Skin of body (tissue), 2 donors: Measurements from ENCODE around the gene OTOG. TPM values are rescaled to one million over a fixed set of nuclear protein-coding genes. Genes with fewer than 3 reads are reported as not detected.

ENCODE experiments used
- DNase-seq: peaks from one replicate; lab custom pipeline; 2025; lab: John Stamatoyannopoulos, UW
- total RNA-seq: library from RNA; depleted of rRNA; stranded (reverse); fragments of >200 nt; gene quantifications from one replicate; pipeline ENCODE4 v1.2.3, GENCODE V29; 2014

The OTOG gene
- total RNA-seq, 1 donor from 2014 or later = under 0.01 TPM

DNA sequence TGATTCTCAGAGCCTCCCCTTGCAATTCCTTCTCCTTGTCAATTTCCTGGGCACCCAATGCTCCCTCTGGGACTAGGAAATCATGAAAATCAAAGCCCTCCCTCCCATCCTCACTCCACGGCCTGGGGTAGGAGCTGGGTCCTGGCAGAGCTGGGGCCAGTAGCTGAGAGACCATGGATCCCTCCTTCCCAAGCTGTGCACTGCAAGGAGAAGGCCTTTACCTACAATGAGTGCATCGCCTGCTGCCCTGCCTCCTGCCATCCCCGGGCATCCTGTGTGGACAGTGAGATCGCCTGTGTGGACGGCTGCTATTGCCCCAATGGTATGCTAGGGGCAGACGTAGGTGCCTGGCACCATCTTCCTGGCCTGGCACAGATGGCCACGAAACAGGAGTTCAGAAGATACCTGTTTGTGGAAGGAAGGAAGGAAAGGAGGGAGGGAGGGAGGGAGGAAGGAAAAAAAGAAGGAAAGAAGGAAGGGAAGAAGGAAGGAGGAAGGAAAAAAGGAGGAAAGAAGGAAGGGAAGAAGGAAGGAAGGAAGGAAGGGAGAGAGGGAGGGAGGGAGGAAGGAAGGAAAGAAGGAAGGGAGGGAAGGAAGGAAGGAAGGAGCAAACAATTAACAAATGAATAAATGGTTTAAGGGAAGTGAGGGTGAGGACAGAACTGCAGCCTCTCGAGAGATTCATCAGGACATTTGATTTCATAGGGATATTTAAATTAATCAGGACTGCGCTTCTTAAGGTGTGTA is 12.5 kb downstream of the OTOG start:
- DNase-seq = no peak

- DNase-seq = no peak
Observed at GRCh38 chr11:17560281-17561110, 13.4 kb downstream of the OTOG start.

- no peak for DNase-seq
Observed at GRCh38 chr11:17561111-17561415, 14.0 kb downstream of the OTOG start.

DNA sequence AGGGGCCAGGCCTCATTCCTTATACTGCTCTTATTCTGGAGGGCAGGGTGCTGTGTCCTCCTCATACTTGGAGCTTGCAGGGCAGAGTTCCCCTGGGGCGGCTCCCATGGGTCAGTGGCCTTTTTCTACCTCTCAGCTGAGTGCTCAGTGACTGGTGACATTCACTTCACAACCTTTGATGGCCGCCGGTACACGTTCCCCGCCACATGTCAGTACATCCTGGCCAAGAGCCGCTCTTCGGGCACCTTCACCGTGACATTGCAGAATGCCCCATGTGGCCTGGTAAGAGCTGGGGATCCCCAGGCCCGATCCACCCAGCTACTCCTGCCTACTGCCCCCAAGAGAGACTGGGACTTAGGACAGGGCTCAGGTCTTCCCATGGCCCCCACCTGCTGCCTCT is 14.5 kb downstream of the OTOG start:
- DNase-seq = no peak

DNA sequence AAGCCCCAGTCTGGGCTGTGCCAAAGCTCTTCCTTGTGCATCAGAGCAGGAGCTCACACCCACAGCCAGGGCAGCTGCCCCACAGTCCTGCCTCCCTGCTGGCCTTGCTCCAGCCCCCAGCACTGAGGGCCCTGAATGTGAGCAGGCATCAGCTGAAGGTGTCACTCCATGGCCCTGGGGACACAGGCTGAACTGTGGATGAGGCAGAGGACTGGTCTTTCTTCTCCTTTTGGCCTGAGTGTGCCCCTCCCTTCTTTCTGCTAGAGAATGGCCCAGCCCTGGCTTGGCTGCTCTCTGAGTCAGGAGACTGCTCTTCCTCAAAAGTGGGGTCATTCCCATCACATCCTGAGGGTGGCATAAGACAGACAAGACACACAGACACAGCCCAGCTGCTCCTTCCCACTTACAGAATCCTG is 16.2 kb downstream of the OTOG start:
- no peak for DNase-seq

- DNase-seq = no peak
Observed at GRCh38 chr11:17563961-17564686, 17.1 kb downstream of the OTOG start.

DNA sequence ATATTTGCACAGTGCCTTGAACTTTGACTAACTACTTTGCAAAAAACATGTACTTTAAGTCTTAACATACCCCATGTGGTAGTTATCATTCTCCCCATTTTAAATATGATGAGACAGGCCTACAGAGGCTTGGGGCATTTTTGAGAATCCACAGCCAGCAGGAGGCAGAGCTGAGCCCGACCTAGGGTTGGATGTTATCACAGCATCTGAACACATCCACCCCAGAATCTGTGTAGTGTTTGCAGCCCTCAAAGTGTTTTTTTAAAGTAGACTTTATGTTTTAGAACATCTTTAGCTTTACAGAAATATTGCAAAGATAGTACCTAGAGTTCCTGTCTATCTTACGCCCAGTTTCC is 17.6 kb downstream of the OTOG start:
- no peak for DNase-seq

DNA sequence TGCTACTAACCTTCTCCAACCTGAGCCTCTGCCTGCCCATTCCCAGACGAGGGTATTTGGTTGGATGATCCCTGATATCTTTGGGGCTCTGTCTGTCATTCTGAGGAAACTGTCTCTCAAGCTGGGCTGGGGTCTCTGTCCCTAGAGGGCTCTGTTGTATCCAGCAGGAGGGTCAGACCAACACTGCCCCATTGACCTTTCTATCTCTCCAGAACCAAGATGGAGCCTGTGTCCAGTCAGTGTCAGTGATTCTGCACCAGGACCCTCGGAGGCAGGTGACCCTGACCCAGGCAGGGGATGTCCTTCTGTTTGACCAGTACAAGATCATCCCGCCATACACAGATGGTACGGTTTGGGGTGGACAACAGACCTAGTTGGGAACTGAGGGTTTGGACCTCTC is 21.9 kb downstream of the OTOG start:
- no peak for DNase-seq

DNA sequence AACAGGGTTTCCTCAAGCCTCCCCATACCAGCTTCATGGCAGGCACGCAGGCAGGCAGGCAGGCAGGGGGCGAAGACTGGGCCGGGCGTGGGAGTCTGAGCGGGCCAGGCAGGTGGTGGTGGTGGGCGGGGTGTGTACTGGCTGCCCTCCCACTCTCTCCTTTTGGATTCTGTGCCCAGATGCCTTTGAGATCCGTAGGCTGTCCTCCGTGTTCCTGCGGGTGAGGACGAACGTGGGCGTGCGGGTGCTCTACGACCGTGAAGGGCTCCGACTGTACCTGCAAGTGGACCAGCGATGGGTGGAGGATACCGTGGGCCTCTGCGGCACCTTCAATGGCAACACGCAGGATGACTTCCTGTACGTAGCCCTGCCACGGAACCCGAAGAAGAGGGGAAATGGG is 23.0 kb downstream of the OTOG start:
- no peak for DNase-seq

DNA sequence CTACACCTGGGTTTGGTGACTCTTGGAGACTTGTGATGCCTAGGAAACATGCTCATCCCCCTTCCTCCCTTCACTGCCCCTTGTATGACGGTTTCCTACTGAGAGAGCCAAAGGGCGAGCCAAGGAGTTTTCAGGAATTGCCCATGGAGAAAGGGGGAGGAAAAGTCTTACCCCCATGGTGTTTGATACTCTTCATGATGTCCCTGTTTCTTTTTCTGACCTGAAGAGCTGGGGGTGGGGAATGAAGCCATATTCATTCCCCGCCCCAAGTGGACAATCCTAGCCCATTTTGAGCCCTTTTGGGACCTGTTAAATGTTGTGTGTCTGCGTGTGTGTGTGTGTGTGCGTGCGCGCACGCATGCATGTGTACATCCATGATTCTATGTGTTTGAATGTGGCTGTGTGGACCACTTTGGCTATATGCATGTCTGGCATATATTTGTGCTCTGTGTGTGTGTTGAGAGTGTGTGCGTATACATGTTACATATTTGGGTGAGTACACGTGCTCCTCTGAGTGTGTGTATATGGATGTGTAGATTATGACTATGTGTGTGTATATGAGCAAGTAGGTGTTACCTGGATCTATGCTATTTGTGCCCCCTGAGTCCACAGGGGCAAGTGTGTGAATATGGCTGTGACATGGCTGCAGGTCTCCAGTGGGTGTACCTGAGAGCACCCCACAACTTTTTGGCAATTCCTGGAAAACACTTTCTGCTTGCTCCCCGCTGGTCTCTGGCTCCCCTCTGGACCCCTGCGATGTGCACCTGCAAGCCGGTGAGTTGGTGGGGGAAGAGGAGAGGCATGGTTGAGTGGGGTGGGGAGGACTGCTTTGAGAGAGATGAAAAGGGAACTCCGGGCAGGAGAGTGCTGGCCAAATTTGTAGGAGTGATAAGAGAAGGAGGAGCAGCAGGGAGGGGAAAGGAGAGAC is 24.6 kb downstream of the OTOG start:
- DNase-seq = no peak

DNA sequence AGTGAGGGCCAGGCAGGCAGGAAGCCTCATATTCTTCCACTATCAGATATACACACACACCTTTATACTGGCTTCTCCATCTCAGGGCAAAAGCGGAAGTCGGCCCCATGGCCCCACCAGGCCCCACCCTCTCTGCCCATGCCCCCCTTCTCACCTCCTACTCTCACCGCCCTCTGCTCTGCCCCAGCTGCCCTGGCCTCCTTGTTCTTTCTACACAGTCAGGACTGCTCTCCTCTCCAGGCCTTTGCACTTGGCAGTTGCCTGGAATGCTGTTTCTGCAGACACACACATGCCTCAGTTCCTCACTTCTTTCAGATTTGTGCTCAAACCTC is 25.3 kb downstream of the OTOG start:
- DNase-seq = no peak

- DNase-seq = no peak
Observed at GRCh38 chr11:17572791-17573460, 25.9 kb downstream of the OTOG start.

GRCh38 chr11:17573526-17573925 is 26.5 kb downstream of the OTOG start:
- DNase-seq = no peak

GRCh38 chr11:17574141-17575091 is 27.4 kb downstream of the OTOG start:
- DNase-seq = no peak

GRCh38 chr11:17575431-17576425 is 28.7 kb downstream of the OTOG start:
- no peak for DNase-seq

DNA sequence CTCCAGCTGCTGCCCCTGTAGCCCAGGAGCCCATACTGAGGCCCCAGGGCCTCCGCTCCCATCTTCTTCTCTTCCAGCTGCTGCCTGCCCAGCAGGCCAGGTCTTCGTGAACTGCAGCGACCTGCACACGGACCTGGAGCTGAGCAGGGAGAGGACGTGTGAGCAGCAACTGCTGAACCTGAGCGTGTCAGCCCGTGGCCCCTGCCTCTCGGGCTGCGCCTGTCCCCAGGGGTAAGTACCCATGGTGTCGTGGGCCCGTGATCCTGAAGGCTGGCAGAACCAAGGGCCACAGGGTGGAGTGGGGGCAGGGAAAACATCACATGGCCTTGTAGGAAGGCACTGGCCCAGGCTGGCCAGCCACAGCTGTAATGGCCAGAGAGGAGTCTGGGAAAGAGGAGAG is 31.2 kb downstream of the OTOG start:
- no peak for DNase-seq

DNA sequence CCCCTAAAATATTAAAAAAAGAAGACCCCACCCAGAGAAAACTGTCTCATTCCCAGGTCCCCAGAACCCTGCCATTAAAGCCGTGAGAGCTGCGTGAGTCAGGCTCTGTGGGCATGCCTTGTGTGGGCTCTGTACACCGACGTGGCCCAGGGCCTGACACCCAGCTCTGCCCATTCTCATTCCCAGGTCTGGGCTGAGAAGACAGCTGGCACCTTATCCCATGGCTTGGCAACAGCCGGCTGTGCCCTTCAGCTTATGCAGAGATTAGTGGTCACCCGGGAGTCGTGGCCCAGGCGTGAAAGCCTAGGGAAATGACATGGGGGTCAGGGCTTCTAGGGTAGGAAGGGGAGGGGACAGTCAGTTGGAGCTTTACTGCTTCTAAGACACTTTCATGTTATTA is 31.9 kb downstream of the OTOG start:
- DNase-seq = no peak

- DNase-seq = no peak
Observed at GRCh38 chr11:17579451-17579850, 32.4 kb downstream of the OTOG start.

GRCh38 chr11:17580271-17580670 is 33.2 kb downstream of the OTOG start:
- DNase-seq = no peak
